ENCODE measurements around the gene PDHB.

PDHB gene

GRCh38 chr3:58383476-58383875, 50.2 kb downstream of the PDHB start:
- CTCF ChIA-PET, result no interaction called here
- POLR2A ChIA-PET, result no interaction called here
- DNase-seq (ENCODE audit: extremely low spot score), result no peak
- no peak for TF ChIP-seq NFRKB (IDR thresholded peaks at IDR 0.05)
- TF ChIP-seq ELF4 (IDR thresholded peaks at IDR 0.05), result no peak
- TF ChIP-seq HDGF (IDR thresholded peaks at IDR 0.05; ENCODE audit: borderline replicate concordance), result no peak
- TF ChIP-seq L3MBTL2 (conservative IDR thresholded peaks at IDR 0.05), result no peak
- TF ChIP-seq TARDBP (IDR thresholded peaks at IDR 0.05), result no peak
- no peak for TF ChIP-seq BHLHE40 (IDR thresholded peaks at IDR 0.05; ENCODE audit: borderline replicate concordance)
- no peak for TF ChIP-seq FOXA1 (IDR thresholded peaks at IDR 0.05)
- no peak for TF ChIP-seq SP1 (IDR thresholded peaks at IDR 0.05)
- TF ChIP-seq FOXM1 (IDR thresholded peaks at IDR 0.05; ENCODE audit: borderline replicate concordance), result no peak
- no peak for TF ChIP-seq CTBP1 (IDR thresholded peaks at IDR 0.05; ENCODE audit: borderline replicate concordance)
- TF ChIP-seq SUZ12 (IDR thresholded peaks at IDR 0.05), result no peak
- TF ChIP-seq FOXK2 (IDR thresholded peaks at IDR 0.05), result no peak
- TF ChIP-seq PKNOX1 (IDR thresholded peaks at IDR 0.05), result no peak
- no peak for TF ChIP-seq ZNF384 (IDR thresholded peaks at IDR 0.05)
- TF ChIP-seq ARNT (IDR thresholded peaks at IDR 0.05), result no peak
- no peak for TF ChIP-seq LEF1 (IDR thresholded peaks at IDR 0.05; ENCODE audit: borderline replicate concordance)

- ChIA-PET POLR2A (no interaction called here), CTCF (no interaction called here)
- no peak for DNase-seq (ENCODE audit: extremely low spot score)
- TF ChIP-seq NFRKB (IDR thresholded peaks at IDR 0.05), result no peak
- no peak for TF ChIP-seq LEF1 (IDR thresholded peaks at IDR 0.05; ENCODE audit: borderline replicate concordance)
- TF ChIP-seq PKNOX1 (IDR thresholded peaks at IDR 0.05), result no peak
- no peak for TF ChIP-seq SUZ12 (IDR thresholded peaks at IDR 0.05)
- TF ChIP-seq HDGF (IDR thresholded peaks at IDR 0.05; ENCODE audit: borderline replicate concordance), result no peak
- no peak for TF ChIP-seq ELF4 (IDR thresholded peaks at IDR 0.05)
- no peak for TF ChIP-seq TARDBP (IDR thresholded peaks at IDR 0.05)
- TF ChIP-seq SP1 (IDR thresholded peaks at IDR 0.05), result no peak
- TF ChIP-seq L3MBTL2 (conservative IDR thresholded peaks at IDR 0.05), result no peak
- TF ChIP-seq BHLHE40 (IDR thresholded peaks at IDR 0.05; ENCODE audit: borderline replicate concordance), result no peak
- TF ChIP-seq ZNF384 (IDR thresholded peaks at IDR 0.05), result no peak
- no peak for TF ChIP-seq FOXK2 (IDR thresholded peaks at IDR 0.05)
- TF ChIP-seq FOXA1 (IDR thresholded peaks at IDR 0.05), result no peak
- no peak for TF ChIP-seq CTBP1 (IDR thresholded peaks at IDR 0.05; ENCODE audit: borderline replicate concordance)
- TF ChIP-seq ARNT (IDR thresholded peaks at IDR 0.05), result no peak
- TF ChIP-seq FOXM1 (IDR thresholded peaks at IDR 0.05; ENCODE audit: borderline replicate concordance), result no peak
These were observed 54.1 kb downstream of the PDHB start for GRCh38 chr3:58379351-58380073.

- DNase-seq (ENCODE audit: extremely low spot score), result no peak
- ChIA-PET POLR2A (no interaction called here), CTCF (interaction anchor here (0.6 kb wide), 1 partner anchor 73 kb away, joined by 3 read pairs; no protein-coding TSS in a partner anchor)
- TF ChIP-seq FOXK2 (IDR thresholded peaks at IDR 0.05) (no peak), HDGF (IDR thresholded peaks at IDR 0.05; ENCODE audit: borderline replicate concordance) (no peak), ZNF384 (IDR thresholded peaks at IDR 0.05) (no peak), CTBP1 (IDR thresholded peaks at IDR 0.05; ENCODE audit: borderline replicate concordance) (no peak), TARDBP (IDR thresholded peaks at IDR 0.05) (no peak), BHLHE40 (IDR thresholded peaks at IDR 0.05; ENCODE audit: borderline replicate concordance) (no peak), SP1 (IDR thresholded peaks at IDR 0.05) (no peak), PKNOX1 (IDR thresholded peaks at IDR 0.05) (no peak), FOXM1 (IDR thresholded peaks at IDR 0.05; ENCODE audit: borderline replicate concordance) (no peak), NFRKB (IDR thresholded peaks at IDR 0.05) (no peak), ELF4 (IDR thresholded peaks at IDR 0.05) (no peak), LEF1 (IDR thresholded peaks at IDR 0.05; ENCODE audit: borderline replicate concordance) (no peak), ARNT (IDR thresholded peaks at IDR 0.05) (no peak), FOXA1 (IDR thresholded peaks at IDR 0.05) (no peak), L3MBTL2 (conservative IDR thresholded peaks at IDR 0.05) (no peak), SUZ12 (IDR thresholded peaks at IDR 0.05) (no peak)
These were observed 55.9 kb downstream of the PDHB start for GRCh38 chr3:58377750-58378149.
